CD14-positive monocyte (primary cell): ENCODE measurements around the gene KCNB1. TPM values are rescaled to one million over a fixed set of nuclear protein-coding genes. Genes with fewer than 3 reads are reported as not detected.

ENCODE experiments used
- DNase-seq, 3 donors: peaks; one replicate each; pipeline ENCODE4 v3.0.0-alpha.2; 2011 to 2022
- H2AFZ ChIP-seq: 2 replicates; pipeline ENCODE4 v1.6.0; 2012; ENCODE audit warnings: mild to moderate bottlenecking, low read depth, low read length, inconsistent platforms; ENCODE audit not compliant: insufficient read depth, poor library complexity, severe bottlenecking
- H3K27ac ChIP-seq, 2 donors: 1 replicate in 1 of 2; 2 replicates in 1 of 2; pipeline ENCODE4 v1.5.1; 2012 to 2013; ENCODE audit warnings: low read length in 2 of 2, control low read depth in 1 of 2, inconsistent platforms in 1 of 2, low read depth in 1 of 2, mild to moderate bottlenecking in 1 of 2
- H3K27me3 ChIP-seq, 2 donors: one replicate each; pipeline versions ENCODE4 v1.6.0 to v1.6.1; 2011 to 2013; ENCODE audit warnings: low read length in 2 of 2; ENCODE audit not compliant: control insufficient read depth in 2 of 2, insufficient read depth in 2 of 2
- H3K36me3 ChIP-seq, 2 donors: replicated peaks in 1 of 2; 1 replicate in 1 of 2; 2 replicates in 1 of 2; pipeline versions ENCODE4 v1.5.1 to v1.6.1; 2012 to 2013; ENCODE audit warnings: low read length in 2 of 2, control low read depth in 1 of 2, inconsistent platforms in 1 of 2, mild to moderate bottlenecking in 1 of 2; ENCODE audit not compliant: insufficient read depth in 2 of 2, control insufficient read depth in 1 of 2
- H3K4me1 ChIP-seq, 2 donors: 1 replicate in 1 of 2; 2 replicates in 1 of 2; pipeline versions ENCODE4 v1.5.1 to v1.6.1; 2012 to 2013; ENCODE audit warnings: low read length in 2 of 2, control low read depth in 1 of 2, inconsistent platforms in 1 of 2, mild to moderate bottlenecking in 1 of 2, moderate library complexity in 1 of 2; ENCODE audit not compliant: insufficient read depth in 2 of 2, control insufficient read depth in 1 of 2
- H3K4me2 ChIP-seq: replicated peaks from 2 replicates; pipeline ENCODE3; 2012; ENCODE audit warnings: low read length, moderate library complexity, mild to moderate bottlenecking; ENCODE audit not compliant: poor library complexity, severe bottlenecking; ENCODE audit errors: extremely low read depth
- H3K4me3 ChIP-seq, 3 experiments: fragments of 200-600 bp in 1 of 3; sonication (generic) in 1 of 3; replicated peaks in 1 of 3; 1 replicate in 2 of 3; 2 replicates in 1 of 3; pipeline ENCODE4 v1.5.1; 2011 to 2013; ENCODE audit warnings: low read length in 3 of 3, mild to moderate bottlenecking in 3 of 3, control low read depth in 2 of 3, low read depth in 2 of 3, inconsistent platforms in 1 of 3, moderate library complexity in 1 of 3
- H3K79me2 ChIP-seq: 2 replicates; pipeline ENCODE4 v1.6.0; 2012; ENCODE audit warnings: mild to moderate bottlenecking, control low read depth, inconsistent platforms, low read length, moderate library complexity; ENCODE audit not compliant: insufficient read depth
- H3K9ac ChIP-seq: 2 replicates; pipeline ENCODE4 v1.6.0; 2017; ENCODE audit warnings: low read length, mild to moderate bottlenecking; ENCODE audit not compliant: insufficient read depth, poor library complexity, severe bottlenecking
- H3K9me3 ChIP-seq, 2 donors: replicated peaks in 1 of 2; 1 replicate in 1 of 2; 2 replicates in 1 of 2; pipeline versions ENCODE4 v1.5.1 to v1.6.1; 2012 to 2013; ENCODE audit warnings: low read length in 2 of 2, control low read depth in 1 of 2; ENCODE audit not compliant: control insufficient read depth in 1 of 2, insufficient read depth in 1 of 2
- H4K20me1 ChIP-seq: 2 replicates; pipeline ENCODE4 v1.6.0; 2012; ENCODE audit warnings: mild to moderate bottlenecking, low read length, control low read depth, moderate library complexity; ENCODE audit not compliant: insufficient read depth
- H3K27ac Mint-ChIP-seq, 7 donors: one replicate each; pipeline ENCODE4 v1.8.0; 2020; ENCODE audit warnings: mild to moderate bottlenecking in 7 of 7, mixed read lengths in 7 of 7, moderate library complexity in 6 of 7, inconsistent platforms in 2 of 7
- H3K27me3 Mint-ChIP-seq, 3 donors: one replicate each; pipeline ENCODE4 v1.8.0; 2021 to 2022; ENCODE audit warnings: low read depth in 3 of 3, mild to moderate bottlenecking in 3 of 3, mixed read lengths in 3 of 3, moderate library complexity in 3 of 3, inconsistent platforms in 1 of 3
- H3K36me3 Mint-ChIP-seq, 2 donors: one replicate each; pipeline ENCODE4 v1.8.0; 2020; ENCODE audit warnings: mixed read lengths in 2 of 2, inconsistent platforms in 1 of 2, mild to moderate bottlenecking in 1 of 2
- H3K4me1 Mint-ChIP-seq: one replicate; pipeline ENCODE4 v1.8.0; 2020; ENCODE audit warnings: mild to moderate bottlenecking, mixed read lengths
- H3K4me3 Mint-ChIP-seq, 2 donors: one replicate each; pipeline ENCODE4 v1.8.0; 2020; ENCODE audit warnings: mild to moderate bottlenecking in 2 of 2, mixed read lengths in 2 of 2, moderate library complexity in 1 of 2
- H3K9me3 Mint-ChIP-seq, 7 donors: one replicate each; pipeline ENCODE4 v1.8.0; 2020 to 2022; ENCODE audit warnings: mixed read lengths in 7 of 7, mild to moderate bottlenecking in 6 of 7, moderate library complexity in 6 of 7, inconsistent platforms in 2 of 7
- WGBS: methylation state at CpG from one replicate; pipeline ENCODE4 v1.1.5; 2013; ENCODE audit warnings: missing lambda C conversion rate; ENCODE audit not compliant: insufficient coverage; 5-methylcytosine and 5-hydroxymethylcytosine counted together
- intact Hi-C, 2 donors: fragments of 100-400 bp; cut with micrococcal nuclease; formaldehyde crosslinking; loops; one replicate each; pipeline versions ENCODE4 v1.15.0 to v1.15.1; 2023
- polyA plus RNA-seq, 3 donors: library from polyadenylated mRNA; depleted of rRNA in 1 of 3; unstranded in 2 of 3; stranded (reverse) in 1 of 3; fragments of 300-500 nt in 2 of 3; fragments of >200 nt in 1 of 3; fragmentation: Illumina TruSeq in 2 of 3; gene quantifications; 1 replicate in 2 of 3; 2 replicates in 1 of 3; pipeline ENCODE4 v1.2.3, GENCODE V29; 2012 to 2021
- TF ChIP-seq, protein P1 (sequence below): fragments of 200-600 bp; IDR thresholded peaks from one replicate; pipeline ENCODE4 v1.8.0; 2022; ENCODE audit warnings: antibody characterized with exemption, mild to moderate bottlenecking

The KCNB1 gene
- polyA plus RNA-seq, 3 donors, result not detected

DNA sequence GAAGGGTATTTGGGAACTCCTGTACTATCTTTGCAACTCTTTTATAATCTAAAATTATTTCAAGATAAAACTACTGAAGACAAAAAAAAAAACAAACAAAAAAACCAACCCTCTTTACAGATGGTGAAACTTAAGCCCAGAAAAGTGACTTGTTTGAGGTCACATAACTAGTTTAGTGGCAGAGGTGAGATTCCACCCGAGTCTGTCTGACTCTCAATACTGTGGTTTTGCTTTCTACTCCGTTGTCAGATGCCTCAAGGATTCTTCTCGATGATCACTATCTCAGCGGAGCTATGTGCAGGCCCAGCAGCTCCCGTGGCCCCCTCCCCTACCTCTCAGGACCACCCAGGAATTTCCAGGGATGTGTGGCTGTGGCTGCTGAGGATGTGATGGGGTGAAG lies 36.1 kb upstream of the KCNB1 start:
- Histone ChIP-seq H3K4me2 (no peak overlapping the region), H3K4me1 (no peaks in the 10 kb centered on the region), H3K36me3 (no peaks in the 10 kb centered on the region), H3K9me3 (no peaks in the 10 kb centered on the region), H3K79me2 (no peaks in the 10 kb centered on the region), H3K27ac (no peak overlapping the region), H4K20me1 (no peaks in the 10 kb centered on the region), H2AFZ (no peak overlapping the region), H3K27me3 (no peaks in the 10 kb centered on the region), H3K9ac (no peak overlapping the region), H3K4me3 (no peak overlapping the region)
- intact Hi-C loops, result no loop called here
- Mint-ChIP-seq H3K9me3 (peaks cover 0 to 2% (median 0%) of the 10 kb centered on the region in 7 donors), H3K27me3 (peaks cover 11 to 12% (median 11%) of the 10 kb centered on the region in 3 donors), H3K4me1 (no peaks in the 10 kb centered on the region), H3K4me3 (no peak overlapping the region), H3K27ac (no peak overlapping the region), H3K36me3 (no peaks in the 10 kb centered on the region)
- WGBS, result no CpG with 5 or more reads among the region's 5 CpGs
- DNase-seq, result no peak
- TF ChIP-seq, protein P1, sequence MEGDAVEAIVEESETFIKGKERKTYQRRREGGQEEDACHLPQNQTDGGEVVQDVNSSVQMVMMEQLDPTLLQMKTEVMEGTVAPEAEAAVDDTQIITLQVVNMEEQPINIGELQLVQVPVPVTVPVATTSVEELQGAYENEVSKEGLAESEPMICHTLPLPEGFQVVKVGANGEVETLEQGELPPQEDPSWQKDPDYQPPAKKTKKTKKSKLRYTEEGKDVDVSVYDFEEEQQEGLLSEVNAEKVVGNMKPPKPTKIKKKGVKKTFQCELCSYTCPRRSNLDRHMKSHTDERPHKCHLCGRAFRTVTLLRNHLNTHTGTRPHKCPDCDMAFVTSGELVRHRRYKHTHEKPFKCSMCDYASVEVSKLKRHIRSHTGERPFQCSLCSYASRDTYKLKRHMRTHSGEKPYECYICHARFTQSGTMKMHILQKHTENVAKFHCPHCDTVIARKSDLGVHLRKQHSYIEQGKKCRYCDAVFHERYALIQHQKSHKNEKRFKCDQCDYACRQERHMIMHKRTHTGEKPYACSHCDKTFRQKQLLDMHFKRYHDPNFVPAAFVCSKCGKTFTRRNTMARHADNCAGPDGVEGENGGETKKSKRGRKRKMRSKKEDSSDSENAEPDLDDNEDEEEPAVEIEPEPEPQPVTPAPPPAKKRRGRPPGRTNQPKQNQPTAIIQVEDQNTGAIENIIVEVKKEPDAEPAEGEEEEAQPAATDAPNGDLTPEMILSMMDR, result no peak

DNA sequence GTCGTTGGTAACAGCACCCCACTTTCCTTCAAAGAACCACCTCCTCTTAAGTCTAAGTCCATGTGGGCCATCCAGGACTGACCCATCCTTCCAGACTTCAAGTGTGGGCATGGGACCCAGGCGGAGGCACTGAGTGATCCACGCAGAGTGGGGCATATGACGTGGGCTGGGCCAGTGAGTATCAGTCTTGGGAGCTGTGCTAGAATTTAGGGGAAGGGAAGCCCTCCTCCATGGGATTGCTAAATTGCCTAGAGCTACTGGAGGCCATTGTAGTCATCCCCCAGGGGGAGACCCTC lies 35.3 kb upstream of the KCNB1 start:
- H3K4me2 ChIP-seq, result no peak overlapping the region
- no peak for DNase-seq
- H3K36me3 ChIP-seq, result no peaks in the 10 kb centered on the region
- no peaks in the 10 kb centered on the region for H3K27me3 ChIP-seq
- Mint-ChIP-seq H3K36me3 (no peaks in the 10 kb centered on the region), H3K4me3 (no peak overlapping the region), H3K27me3 (peaks cover 9 to 11% (median 10%) of the 10 kb centered on the region in 3 donors), H3K4me1 (no peaks in the 10 kb centered on the region), H3K27ac (no peak overlapping the region), H3K9me3 (peaks cover 0 to 2% (median 0%) of the 10 kb centered on the region in 7 donors)
- no peaks in the 10 kb centered on the region for H4K20me1 ChIP-seq
- H3K27ac ChIP-seq, result no peak overlapping the region
- H3K9me3 ChIP-seq, result no peaks in the 10 kb centered on the region
- no peaks in the 10 kb centered on the region for H3K4me1 ChIP-seq
- H3K9ac ChIP-seq, result no peak overlapping the region
- 92% methylated on average over 2 of the region's 4 CpGs for WGBS
- H3K79me2 ChIP-seq, result no peaks in the 10 kb centered on the region
- H2AFZ ChIP-seq, result no peak overlapping the region
- intact Hi-C loops, result no loop called here
- no peak overlapping the region for H3K4me3 ChIP-seq
- TF ChIP-seq, protein P1, result no peak
